GM19239 (cell line): ENCODE data around the gene CAMK1D.
"Not testable (repeated sequence)": the region's sequence is repeated elsewhere in the genome, so short reads cannot be mapped to it uniquely, and the experiment has no call there.

Source experiments
- DNase-seq: peaks from one replicate; pipeline ENCODE4 v3.0.0; 2011; ENCODE audit warnings: low spot score; ENCODE audit not compliant: insufficient read length
- FAIRE-seq: peaks from 2 replicates; lab custom pipeline; 2011; peaks lifted over from hg19 to GRCh38; lab: Jason Lieb, UNC

Gene CAMK1D

DNA sequence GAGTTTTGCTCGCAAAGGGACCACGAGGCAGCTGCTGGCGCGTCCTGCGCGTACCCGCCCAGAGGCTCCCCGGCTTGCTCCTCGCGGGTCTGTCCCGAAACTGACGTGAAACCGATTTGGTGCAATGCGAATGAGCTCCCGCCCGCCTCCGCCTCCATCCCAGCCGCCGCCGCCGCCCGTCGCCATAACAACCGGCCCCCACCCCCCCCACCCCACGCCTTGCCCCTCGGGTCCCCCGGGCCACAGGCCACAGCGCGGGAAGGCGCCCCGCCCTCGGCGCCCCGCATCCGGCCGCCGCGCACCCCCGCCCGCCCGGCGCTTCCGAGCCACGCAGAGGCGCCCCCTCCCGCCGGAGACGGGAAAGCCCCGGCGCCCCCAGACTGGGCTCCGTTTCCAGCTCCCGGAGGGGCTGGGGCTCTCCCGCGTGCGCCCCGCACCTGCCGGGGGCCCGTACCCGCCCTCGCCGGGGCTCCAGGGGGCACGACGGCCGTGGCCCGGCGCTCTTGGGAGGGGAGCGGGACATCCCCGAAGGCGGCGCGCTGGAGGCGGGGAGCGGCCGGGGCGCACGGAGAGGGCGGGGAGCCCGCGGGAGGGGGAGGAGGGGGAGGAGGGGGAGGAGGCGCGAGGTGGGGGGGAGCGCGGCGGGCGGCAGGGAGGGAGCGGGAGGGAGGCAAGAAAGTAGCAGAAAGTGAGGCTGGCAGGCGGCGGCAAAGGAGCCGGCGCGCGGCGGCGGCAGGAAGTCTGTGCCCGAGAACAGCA, at the start of gene CAMK1D:
CAMK1D (plus strand) TSS at position 678 of the 759 bp plus-strand sequence.
- FAIRE-seq: peak; percentile 55

GRCh38 chr10:12301036-12301435, 48.3 kb upstream of the CAMK1D start:
- not testable (repeated sequence) for FAIRE-seq, DNase-seq

More for the DNA sequence above, at the start of gene CAMK1D:
- peak; percentile 76 for DNase-seq

GRCh38 chr10:12308057-12308456, 41.3 kb upstream of the CAMK1D start:
- DNase-seq: no peak
- no peak for FAIRE-seq

DNA sequence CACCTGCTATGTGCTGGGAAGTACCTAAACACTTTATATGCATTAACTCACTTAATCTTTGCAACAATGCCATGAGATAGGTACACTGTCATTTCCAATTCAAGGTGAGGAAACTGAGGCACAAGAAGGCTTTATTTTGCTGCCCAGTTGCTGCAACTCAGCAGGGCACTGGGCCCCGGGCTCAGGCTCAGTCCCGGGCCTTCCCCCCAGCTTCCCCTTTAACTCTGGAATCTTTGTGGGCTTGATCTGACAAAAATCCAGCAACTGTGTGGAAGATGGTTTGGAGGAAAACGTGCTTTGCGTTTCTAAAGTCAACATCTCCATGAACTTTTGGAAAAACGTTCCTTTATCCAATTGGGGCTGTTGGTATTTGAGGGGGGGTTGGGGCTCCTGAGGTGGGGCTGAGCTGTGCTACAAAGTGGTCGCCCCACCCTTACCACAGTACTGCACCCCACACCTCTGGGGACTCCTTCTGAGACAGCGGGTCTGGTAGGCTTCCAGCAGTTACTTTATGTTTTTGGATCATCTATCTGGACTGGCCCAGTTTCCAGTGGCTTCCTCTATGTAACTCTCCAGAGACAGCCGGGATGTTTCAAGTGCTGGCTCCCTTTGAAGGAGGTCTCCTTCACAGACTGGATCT, 40.5 kb upstream of the CAMK1D start:
- DNase-seq (no peak), FAIRE-seq (no peak)

- not testable (repeated sequence) for DNase-seq, FAIRE-seq
Observed at GRCh38 chr10:12309783-12310182, 39.6 kb upstream of the CAMK1D start.

DNA sequence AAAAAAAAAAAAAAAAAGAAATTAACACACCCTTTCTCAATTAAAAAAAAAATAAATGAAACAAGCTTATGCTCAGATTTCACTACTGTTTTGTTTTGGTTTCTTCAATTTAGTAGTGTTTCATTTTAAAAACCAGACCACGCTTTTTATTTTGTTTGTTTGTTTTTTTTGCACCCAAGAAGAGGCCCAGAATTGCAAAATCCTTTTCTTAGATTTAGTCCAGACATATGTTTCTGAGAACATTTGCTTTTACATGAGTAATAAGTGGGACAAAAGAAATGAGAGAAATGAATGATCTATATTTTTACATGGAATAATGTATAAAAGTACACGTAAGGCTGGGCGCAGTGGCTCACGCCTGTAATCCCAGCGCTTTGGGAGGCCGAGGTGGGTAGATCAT, 34.5 kb upstream of the CAMK1D start:
- DNase-seq (no peak), FAIRE-seq (no peak)

GRCh38 chr10:12319076-12319475, 30.3 kb upstream of the CAMK1D start:
- DNase-seq: no peak
- FAIRE-seq: no peak

- FAIRE-seq (no peak), DNase-seq (no peak)
Observed at GRCh38 chr10:12320892-12321291, 28.5 kb upstream of the CAMK1D start.

- FAIRE-seq (no peak), DNase-seq (no peak)
Observed at GRCh38 chr10:12321641-12322040, 27.7 kb upstream of the CAMK1D start.

GRCh38 chr10:12322583-12323131, 26.7 kb upstream of the CAMK1D start:
- DNase-seq: no peak
- FAIRE-seq: no peak

DNA sequence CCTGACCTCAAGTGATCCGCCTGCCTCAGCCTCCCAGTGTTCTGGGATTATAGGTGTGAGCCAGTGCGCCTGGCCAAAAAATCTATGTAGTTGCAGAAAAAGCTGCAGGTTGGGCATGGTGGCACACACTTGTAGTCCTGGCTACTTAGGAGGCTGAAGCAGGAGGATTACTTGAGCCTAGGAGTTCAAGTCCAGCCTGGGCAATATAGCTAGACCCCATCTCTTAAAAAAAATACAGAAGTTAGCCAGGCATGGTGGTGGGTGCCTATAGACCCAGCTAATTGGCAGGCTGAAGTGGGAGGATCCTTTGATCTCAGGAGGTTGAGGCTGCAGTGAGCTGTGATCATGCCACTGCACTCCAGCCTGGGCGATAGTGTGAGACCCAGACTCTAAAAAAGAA, 24.8 kb upstream of the CAMK1D start:
- FAIRE-seq (no peak), DNase-seq (no peak)

DNA sequence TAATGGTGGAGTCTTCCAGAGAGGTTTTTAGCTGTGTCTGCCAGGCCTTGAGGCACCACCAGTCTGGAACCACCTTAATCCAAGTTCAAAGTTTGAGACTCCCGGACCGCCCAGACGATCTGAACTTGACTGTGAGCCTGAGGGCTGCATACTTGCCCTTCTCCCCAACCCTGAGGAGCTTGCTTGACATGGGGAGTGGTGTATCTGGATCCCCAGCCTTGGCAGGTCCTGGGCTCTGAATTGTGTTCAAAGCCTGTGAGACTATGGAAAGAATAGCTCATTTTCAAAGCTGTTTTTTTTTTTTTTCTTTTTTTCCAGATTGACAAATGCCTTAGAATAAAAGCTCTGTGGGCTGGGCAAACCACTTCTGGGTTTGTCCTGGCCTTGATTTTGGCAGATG, 22.3 kb upstream of the CAMK1D start:
- FAIRE-seq (no peak), DNase-seq (no peak)

DNA sequence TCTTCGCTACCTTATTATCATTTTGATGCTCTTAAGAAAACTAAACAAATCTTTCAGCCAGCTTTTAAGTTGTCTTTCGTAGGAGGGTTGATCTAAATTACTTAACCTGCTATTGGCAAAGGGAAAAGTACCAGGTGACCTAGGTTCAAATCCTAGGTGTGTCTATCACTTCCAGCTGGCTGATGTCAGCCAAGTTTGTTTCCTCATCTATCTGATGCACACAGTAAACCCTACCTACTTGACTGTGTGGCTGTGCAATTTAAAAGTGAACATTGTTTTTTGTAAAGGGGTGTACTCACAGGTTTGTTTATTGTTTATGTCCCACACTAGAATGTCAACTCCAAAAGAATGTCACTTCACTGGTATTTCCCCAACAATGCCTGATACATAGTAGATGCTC, 21.9 kb upstream of the CAMK1D start:
- FAIRE-seq (no peak), DNase-seq (no peak)

- DNase-seq, FAIRE-seq: not testable (repeated sequence)
Observed at GRCh38 chr10:12328312-12328711, 21.0 kb upstream of the CAMK1D start.

GRCh38 chr10:12332572-12333379, 16.6 kb upstream of the CAMK1D start:
- FAIRE-seq (no peak), DNase-seq (no peak)

DNA sequence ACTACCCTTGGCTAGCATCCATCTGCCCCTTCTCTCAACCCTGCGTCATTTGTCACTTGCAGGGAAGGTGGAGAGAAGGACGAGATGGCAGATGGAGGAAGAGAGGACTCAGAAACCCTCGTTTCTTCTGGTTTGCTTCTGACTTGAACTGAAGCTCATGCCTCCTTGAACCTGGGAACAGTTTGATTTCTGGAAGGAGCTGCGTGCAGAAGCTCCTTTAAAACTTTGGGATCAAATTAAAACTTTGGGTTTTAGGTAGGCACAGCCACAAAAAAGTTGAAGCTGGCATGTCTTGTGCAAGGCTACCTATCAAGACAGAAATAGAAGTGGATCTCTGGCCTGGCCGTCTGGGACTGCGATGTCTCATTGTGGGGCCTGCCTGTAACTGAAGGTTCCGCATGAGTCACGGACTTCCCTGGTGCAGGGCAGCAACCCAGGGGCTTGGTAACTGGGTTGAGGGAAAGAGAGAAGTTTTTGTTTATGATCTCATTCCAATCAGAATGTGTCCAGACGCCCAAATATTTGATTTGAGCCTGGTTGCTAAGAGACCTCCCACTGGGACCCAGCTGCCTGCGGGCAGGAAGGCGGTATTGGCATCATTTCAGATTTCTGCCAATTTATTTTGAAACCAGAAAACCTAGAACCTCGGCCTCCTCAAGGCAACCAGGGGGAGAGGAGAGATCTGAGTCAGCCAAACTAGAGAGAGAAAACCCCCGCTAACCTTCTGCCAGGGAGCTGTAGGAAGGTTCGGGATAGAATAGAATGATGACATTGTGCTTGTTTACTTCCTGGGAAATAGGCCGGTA, 15.8 kb upstream of the CAMK1D start:
- DNase-seq (no peak), FAIRE-seq (peak; percentile 23)

- FAIRE-seq: no peak
- DNase-seq: no peak
Observed at GRCh38 chr10:12334186-12334530, 15.2 kb upstream of the CAMK1D start.

- not testable (repeated sequence) for DNase-seq, FAIRE-seq
Observed at GRCh38 chr10:12335169-12335568, 14.2 kb upstream of the CAMK1D start.

GRCh38 chr10:12337453-12338372, 11.6 kb upstream of the CAMK1D start:
- FAIRE-seq (no peak), DNase-seq (no peak)
